ENCODE measurements around the gene HCRTR2.

DNA sequence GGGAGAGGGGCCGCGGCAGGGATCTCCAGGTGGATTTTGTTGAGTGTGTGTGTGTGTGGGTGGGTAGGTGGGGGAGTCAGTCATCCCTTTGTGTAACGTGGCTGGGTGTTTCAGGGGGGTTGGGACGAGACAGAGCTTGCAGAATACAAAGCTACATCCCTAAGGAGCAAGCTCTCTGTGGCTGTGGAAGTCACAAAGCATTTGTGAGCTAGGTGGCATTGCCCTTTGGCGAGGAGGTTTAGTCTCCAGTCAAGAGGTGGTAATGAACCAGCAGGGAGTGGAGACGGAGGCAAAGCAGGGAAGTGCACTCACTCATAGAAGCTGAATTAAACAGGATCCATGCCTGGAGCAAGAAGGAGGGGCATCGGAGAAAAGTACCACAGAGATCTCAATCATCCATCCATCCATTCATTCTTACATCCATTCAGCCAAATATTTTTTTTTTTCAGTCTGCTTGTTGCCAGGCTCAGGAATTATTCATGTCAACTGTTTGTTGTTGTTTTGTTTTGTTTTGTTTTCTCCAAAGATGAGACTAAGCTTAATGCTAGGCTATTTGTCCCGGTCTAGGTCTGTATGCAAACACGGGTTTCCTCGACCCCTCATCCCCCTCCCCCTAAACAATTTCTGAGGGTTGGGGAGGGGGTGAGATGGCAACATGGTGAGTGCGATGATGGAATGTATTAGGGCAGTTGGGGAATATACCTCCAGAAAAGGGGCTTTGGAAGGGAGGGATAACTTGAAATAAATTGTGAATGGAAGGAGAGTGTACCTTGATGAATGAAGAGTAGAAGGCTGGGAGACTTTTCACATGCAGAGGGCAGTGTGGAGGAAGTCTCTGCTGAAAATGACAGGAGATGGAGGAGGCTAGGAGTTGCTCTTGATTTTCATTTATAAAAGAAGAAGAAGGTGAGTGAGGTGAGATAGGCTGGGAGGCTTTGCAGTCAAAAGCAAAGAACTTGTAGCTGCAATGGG lies 1.0 kb downstream of the HCRTR2 start:
- TF ChIP-seq GATA2 (IDR thresholded peaks at IDR 0.05; ENCODE audit: low read depth, low read length) (no peak), GATA3 (IDR thresholded peaks at IDR 0.05; ENCODE audit: low read depth, low read length) (no peak)

Data from SH-SY5Y (cell line).